ENCODE results near the gene SPATS2L. TPM values are rescaled to one million over a fixed set of nuclear protein-coding genes. Genes with fewer than 3 reads are reported as not detected.

SPATS2L gene
- total RNA-seq, 1 donor from 2014 or later: 491 TPM

DNA sequence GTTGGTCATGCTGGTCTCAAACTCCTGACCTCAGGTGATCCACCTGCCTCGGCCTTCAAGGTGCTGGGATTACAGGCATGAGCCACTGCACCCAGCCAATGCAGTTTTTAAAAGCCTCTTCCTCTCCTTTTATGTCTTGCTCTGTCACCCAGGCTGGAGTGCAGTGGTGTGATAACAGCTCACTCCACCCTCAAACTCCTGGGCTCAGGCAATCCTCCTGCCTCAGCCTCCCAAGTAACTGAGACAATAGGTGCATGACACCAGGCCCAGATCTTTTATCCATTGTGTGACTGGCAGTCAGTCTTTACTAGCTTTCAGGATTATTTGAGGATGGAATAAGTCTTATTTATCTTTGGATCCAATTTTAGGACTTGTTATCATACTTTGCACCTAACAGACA, 190.2 kb downstream of the SPATS2L start:
- no peak for DNase-seq (ENCODE audit: low read depth)

DNA sequence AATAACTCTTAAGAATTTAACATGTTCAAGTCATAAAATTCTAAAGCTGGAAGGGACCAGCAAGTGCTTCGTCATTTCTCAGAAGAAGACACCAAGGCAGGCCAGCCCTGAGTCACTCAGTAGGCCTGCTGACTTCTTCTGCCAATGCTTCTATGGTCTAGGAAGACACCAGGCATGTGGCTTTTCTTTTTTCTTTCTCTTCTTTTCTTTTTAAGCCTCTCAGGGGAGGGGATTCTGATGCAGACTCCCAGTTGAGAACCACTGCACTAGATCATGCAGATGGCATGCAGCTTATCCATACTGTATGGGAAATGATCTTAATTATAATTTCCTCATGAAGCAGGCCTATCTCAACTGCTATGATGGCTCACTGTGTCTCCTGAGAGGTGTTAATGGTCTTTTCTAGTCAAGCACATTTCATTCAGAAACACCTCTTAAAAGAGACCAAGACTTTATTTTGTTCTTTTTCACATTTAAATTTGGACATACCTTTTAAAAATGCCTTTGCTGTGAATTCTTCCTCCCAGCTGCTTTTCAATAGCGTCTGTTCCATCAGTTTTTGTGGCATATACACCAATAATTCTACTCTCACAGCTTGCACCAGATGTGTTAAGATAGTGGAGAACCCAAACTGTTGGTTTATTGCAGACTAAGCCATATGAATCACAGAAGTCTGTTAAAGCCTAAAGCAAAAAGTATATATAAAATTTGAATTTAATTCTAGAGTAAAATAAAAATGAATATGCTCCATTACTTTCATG, 192.1 kb downstream of the SPATS2L start:
- no peak for DNase-seq (ENCODE audit: low read depth)

- no peak for DNase-seq (ENCODE audit: low read depth)
Observed at GRCh38 chr2:200502196-200502595, 195.7 kb downstream of the SPATS2L start.

DNA sequence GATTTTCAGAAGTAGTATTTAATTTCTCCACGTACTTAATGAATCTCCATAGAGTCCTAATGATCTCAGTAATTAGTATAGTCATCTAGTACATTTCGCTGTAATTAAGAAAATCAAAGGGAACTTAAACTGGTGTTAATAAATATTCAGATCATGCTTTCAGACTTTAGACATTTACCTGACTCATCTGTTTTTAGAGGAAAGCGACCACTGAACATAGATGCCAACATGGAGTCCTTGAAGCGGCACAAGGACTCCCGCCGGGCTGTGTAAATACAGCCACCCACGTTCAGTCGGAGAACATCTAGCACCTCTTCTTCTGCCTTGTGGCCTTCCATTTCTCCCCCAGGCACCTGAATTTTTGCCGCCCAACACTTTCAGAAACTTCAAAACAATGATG, 200.2 kb downstream of the SPATS2L start:
- no peak for DNase-seq (ENCODE audit: low read depth)

- DNase-seq (ENCODE audit: low read depth): no peak
Observed at GRCh38 chr2:200507179-200507578, 200.7 kb downstream of the SPATS2L start.

DNA sequence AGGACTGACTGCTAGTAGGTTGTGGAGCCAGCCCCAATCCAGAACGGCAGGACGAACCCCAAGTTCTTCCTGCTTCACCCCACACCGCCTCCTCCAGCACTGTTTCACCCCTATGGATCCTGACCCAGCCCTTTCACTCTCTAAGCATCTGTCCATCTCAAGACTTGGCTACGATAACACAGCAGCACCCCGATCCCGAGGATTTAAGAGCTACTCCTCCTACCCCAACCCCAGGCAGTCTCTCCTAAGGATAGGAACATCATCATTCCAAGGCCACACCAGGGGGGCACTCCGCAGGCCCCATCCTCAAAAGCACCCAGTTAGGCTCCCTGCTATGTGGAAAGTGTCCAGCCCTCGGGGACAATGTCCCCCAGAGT, 202.7 kb downstream of the SPATS2L start:
- no peak for DNase-seq (ENCODE audit: low read depth)

DNA sequence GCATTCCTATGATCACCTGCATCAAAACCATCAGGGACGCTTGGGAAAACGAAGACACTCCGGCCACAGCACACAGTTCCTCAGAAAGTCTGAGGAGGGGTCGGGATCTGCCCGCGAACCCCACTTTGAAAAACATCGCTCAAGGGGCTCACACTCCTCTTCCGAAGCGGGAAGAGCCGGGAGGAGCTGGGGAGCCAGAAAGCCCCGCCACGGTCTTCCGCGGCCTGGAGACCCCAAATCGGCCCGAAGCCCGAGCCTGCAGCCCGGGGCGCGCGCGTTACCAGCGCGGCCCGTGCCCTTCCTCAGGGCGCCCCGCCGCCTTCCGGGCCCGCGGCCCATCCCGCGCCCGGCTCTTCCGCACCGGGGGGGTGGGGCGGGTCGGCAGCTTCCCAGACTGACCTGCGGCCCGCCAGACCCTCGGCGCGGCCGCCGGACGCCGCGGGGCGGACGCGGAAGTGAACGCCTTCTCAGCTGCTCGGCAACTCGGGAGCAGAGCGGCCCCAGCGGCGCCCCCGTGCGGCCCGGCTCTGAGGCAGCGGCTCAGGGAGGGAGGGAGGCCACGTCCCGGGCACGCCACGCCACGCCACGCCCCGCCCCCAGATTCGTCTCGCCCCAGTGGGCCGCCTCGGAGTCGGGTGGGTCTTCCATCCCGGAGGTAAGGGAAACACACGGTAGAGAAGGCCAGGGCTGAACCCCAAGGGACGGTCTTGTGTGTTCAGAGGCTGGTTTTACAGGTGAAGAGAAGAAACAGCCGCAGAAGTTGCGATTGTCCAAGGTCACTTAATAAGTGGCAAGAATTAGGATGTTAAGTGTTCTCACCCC, 203.3 kb downstream of the SPATS2L start, which contains the start of gene KCTD18:
Gene KCTD18 (minus strand): TSS at position 457 of the 822 bp plus-strand sequence. CDS start 3,052 bp downstream, outside the sequence.
- DNase-seq (ENCODE audit: low read depth): peak; percentile 90

- DNase-seq (ENCODE audit: low read depth): no peak
Observed at GRCh38 chr2:200515155-200515554, 208.7 kb downstream of the SPATS2L start.

GRCh38 chr2:200523158-200523557, 216.7 kb downstream of the SPATS2L start:
- DNase-seq (ENCODE audit: low read depth): no peak

DNA sequence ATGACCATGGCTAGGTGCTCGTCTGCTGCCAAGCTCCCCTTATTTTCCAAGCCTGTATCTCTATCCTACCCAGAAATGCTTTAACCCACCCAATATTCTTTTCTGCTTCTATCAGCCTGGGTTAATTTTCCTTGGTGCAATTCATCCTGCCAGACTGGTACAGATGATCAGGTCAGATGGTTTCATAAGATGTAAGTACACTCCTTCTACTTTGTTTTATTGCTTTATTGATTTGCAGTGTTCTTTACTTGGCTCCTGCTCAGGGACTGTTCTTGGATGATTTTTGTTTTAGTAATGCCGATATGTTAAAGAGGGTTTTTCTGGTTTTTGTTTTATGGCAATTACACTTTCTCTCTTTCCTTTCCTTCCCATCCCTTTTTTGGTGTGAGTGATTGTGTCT, 217.1 kb downstream of the SPATS2L start:
- DNase-seq (ENCODE audit: low read depth): no peak

DNA sequence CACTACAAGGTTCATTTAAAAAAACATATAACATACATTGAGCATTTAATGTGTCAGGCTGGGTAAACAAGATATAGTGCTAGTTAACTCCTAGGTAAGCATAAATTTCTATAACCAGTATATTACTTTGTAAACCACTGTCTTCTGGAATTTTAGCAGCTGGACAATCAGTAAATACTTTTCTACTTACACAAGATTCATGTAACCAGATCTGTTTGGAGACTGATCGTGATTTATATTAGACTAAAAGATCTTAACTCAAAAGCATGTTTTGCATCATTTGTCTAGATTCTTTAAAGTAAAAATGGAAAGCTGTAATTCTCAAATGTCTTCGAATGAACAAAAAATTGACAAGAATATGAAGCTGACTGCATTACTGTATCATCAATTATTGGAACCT, 218.6 kb downstream of the SPATS2L start:
- peak; percentile 25 for DNase-seq (ENCODE audit: low read depth)

- DNase-seq (ENCODE audit: low read depth): no peak
Observed at GRCh38 chr2:200525551-200525881, 219.0 kb downstream of the SPATS2L start.

GRCh38 chr2:200525882-200526651, 219.6 kb downstream of the SPATS2L start, which contains the start of gene SGO2:
Gene SGO2 (plus strand): TSS chr2:200526207. CDS start chr2:200532976, 6,769 bp downstream.
- DNase-seq (ENCODE audit: low read depth): peak; percentile 96

DNA sequence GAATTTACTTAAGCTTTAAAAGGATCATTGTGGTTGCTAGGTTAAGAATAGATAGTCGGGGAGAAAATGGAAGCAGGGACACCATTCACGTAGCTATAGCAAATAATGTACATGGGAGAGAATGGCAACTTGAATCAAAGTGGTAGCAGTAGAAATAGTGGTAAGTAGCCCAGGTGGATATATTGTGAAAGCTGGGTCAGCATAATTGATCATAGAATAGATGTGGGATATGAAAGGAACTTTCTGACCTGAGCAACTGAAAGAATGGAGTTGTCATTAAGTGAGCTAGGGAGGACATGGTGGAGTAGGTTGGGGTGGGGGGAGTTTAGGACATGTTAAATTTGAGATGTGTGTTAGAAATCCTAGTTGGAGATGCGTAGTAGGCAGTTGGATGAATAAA, 221.7 kb downstream of the SPATS2L start:
- no peak for DNase-seq (ENCODE audit: low read depth)

Other genes with a start within 250 kb of the SPATS2L start
- gene KCTD18, start 203.4 kb downstream of the SPATS2L start, total RNA-seq: 14.4 and 20.1 TPM in 2 replicates
- gene SGO2, start 219.5 kb downstream of the SPATS2L start, total RNA-seq: 3.1 and 7.9 TPM in 2 replicates

All from myocyte (in vitro differentiated cells).